GM18519 (cell line): Measurements from ENCODE around the gene IFRD1.

ENCODE experiments used
- ATAC-seq: cut with Tn5 transposase; IDR thresholded peaks from one replicate; pipeline ENCODE4 v1.9.1; 2021; ENCODE audit warnings: mild to moderate bottlenecking, moderate library complexity; ENCODE audit not compliant: unreplicated experiment, low FRiP score

Gene IFRD1

GRCh38 chr7:112449902-112450806 is at the start of gene IFRD1:
TSS of gene IFRD1 (plus strand) at chr7:112450460. CDS start at chr7:112450689, 229 bp downstream.
- ATAC-seq: peak; percentile 61

- ATAC-seq: no peak
Measured at GRCh38 chr7:112404321-112404720, 45.9 kb upstream of the IFRD1 start.

- ATAC-seq: no peak
Measured at GRCh38 chr7:112405286-112405685, 45.0 kb upstream of the IFRD1 start.

GRCh38 chr7:112407261-112407660 is 43.0 kb upstream of the IFRD1 start:
- no peak for ATAC-seq

GRCh38 chr7:112410092-112410491 is 40.2 kb upstream of the IFRD1 start:
- ATAC-seq: no peak

- ATAC-seq: no peak
Measured at GRCh38 chr7:112411186-112411795, 39.0 kb upstream of the IFRD1 start.

- ATAC-seq: no peak
Measured at GRCh38 chr7:112414855-112415490, 35.3 kb upstream of the IFRD1 start.

GRCh38 chr7:112416127-112416526 is 34.1 kb upstream of the IFRD1 start:
- no peak for ATAC-seq

GRCh38 chr7:112419543-112420130 is 30.6 kb upstream of the IFRD1 start:
- no peak for ATAC-seq

GRCh38 chr7:112420236-112420861 is 29.9 kb upstream of the IFRD1 start:
- ATAC-seq: no peak

- ATAC-seq: peak; percentile 57
Measured at GRCh38 chr7:112421666-112422486, 28.4 kb upstream of the IFRD1 start.

- ATAC-seq: no peak
Measured at GRCh38 chr7:112422842-112423496, 27.3 kb upstream of the IFRD1 start.

- no peak for ATAC-seq
Measured at GRCh38 chr7:112423987-112424386, 26.3 kb upstream of the IFRD1 start.

- no peak for ATAC-seq
Measured at GRCh38 chr7:112427984-112428383, 22.3 kb upstream of the IFRD1 start.

- ATAC-seq: no peak
Measured at GRCh38 chr7:112428715-112429114, 21.5 kb upstream of the IFRD1 start.

GRCh38 chr7:112430649-112431048 is 19.6 kb upstream of the IFRD1 start:
- ATAC-seq: no peak

- ATAC-seq: no peak
Measured at GRCh38 chr7:112431803-112432202, 18.5 kb upstream of the IFRD1 start.

- no peak for ATAC-seq
Measured at GRCh38 chr7:112433289-112433688, 17.0 kb upstream of the IFRD1 start.

- ATAC-seq: no peak
Measured at GRCh38 chr7:112437072-112437471, 13.2 kb upstream of the IFRD1 start.
